HG03439 (cell line): ENCODE measurements around the gene GPR3.
"Not testable (repeated sequence)": the region's sequence is repeated elsewhere in the genome, so short reads cannot be mapped to it uniquely, and the experiment has no call there.

Source experiments
- ATAC-seq: cut with Tn5 transposase; IDR thresholded peaks from one replicate; pipeline ENCODE4 v1.9.1; 2021; ENCODE audit warnings: mild to moderate bottlenecking, moderate library complexity; ENCODE audit not compliant: unreplicated experiment

Gene GPR3

GRCh38 chr1:27377760-27378495 lies 14.5 kb upstream of the GPR3 start:
- ATAC-seq, result no peak

GRCh38 chr1:27379564-27380122 lies 12.8 kb upstream of the GPR3 start:
- no peak for ATAC-seq

- ATAC-seq, result no peak
Observed at GRCh38 chr1:27380224-27380623, 12.2 kb upstream of the GPR3 start.

- no peak for ATAC-seq
Observed at GRCh38 chr1:27380766-27381733, 11.4 kb upstream of the GPR3 start.

- ATAC-seq, result no peak
Observed at GRCh38 chr1:27381969-27382762, 10.3 kb upstream of the GPR3 start.

DNA sequence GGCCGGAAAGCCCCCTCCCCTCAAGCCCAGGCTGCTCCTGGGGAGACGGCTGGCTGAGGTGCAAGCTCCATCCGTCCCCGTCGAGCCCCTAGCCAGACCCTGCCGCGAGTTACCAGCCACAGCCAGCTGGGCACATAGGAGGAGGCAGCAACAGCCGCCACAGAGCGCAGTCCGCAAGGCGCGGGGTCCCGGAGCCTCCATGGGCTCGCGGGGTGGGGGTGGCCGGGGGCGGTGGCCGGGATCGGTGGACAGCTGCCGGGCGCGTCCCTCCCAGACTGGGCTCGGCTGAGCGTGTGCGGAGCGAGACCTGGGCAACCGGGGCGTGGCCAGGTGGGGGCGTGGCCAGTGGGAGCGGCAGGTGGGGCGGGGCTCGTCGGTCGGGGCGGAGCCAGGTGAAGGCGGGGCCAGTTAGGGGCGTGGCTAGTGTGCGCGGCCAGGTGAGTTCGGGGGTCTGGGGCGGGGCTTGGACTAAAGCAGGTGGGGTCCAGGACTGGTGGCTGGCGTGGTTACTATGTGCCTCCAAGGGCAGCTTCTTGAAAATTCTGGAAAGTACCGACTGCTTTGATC lies 9.3 kb upstream of the GPR3 start, which contains the start of gene CD164L2:
Gene CD164L2, minus strand, starts transcription at position 295 of the 567 bp plus-strand sequence. Its CDS starts 94 bp downstream, at position 201.
- no peak for ATAC-seq

GRCh38 chr1:27383661-27384060 lies 8.8 kb upstream of the GPR3 start:
- ATAC-seq, result no peak

GRCh38 chr1:27384797-27385196 lies 7.6 kb upstream of the GPR3 start:
- not testable (repeated sequence) for ATAC-seq

- no peak for ATAC-seq
Observed at GRCh38 chr1:27388337-27389005, 4.0 kb upstream of the GPR3 start.

DNA sequence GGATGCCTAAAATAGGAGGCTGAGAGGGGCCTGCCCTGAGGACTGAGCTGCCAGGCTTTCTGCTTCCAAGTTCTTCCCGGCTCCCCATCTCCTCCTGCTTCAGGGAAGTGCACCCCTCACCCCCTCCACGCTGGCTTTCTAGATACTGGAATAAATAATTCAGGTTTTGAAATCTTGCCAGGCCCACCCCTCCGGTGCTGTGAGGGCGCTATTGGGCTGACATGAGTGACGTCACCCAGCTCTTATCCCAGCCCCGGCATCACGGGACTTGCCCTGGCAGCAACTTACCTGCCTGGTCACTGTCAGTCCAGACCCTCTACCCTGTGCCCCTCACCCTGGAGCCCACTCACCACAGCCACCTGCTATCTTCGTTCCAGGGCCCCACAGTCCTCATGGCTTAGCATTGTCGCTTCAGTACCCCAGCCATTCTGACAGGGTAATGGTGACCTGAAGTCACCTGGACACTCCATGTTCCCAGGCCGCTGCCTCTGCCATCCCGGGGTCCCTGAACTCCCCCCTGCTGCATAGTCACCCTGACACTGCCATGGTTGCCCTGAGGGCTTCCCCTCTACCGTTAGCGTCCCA lies 819 bp upstream of the GPR3 start:
- ATAC-seq, result no peak

- ATAC-seq, result no peak
Observed at GRCh38 chr1:27392778-27393635, 585 bp downstream of the GPR3 start.

- no peak for ATAC-seq
Observed at GRCh38 chr1:27393641-27394281, 1.3 kb downstream of the GPR3 start.

- no peak for ATAC-seq
Observed at GRCh38 chr1:27394282-27394658, 1.8 kb downstream of the GPR3 start.

- no peak for ATAC-seq
Observed at GRCh38 chr1:27394925-27395324, 2.5 kb downstream of the GPR3 start.

GRCh38 chr1:27395441-27396195 lies 3.2 kb downstream of the GPR3 start:
- no peak for ATAC-seq

- ATAC-seq, result no peak
Observed at GRCh38 chr1:27397110-27397509, 4.7 kb downstream of the GPR3 start.

DNA sequence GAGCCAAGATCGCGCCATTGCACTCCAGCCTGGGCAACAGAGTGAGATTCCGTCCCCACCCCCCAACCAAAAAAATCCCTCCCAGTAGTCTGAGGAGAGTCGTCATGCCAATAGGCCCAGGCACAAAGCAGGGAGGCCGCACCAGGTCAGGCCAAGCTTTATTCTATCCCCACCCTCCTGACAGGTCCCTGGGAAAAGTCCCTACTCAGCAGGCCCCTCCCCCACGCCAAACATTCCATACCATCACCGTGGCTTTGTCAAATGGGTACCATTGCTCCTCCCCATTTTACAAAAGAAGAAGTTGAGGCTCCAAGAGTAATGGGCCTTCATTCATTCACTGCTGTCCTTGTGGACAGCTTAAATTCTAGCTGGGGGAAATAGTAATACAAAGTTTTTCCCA lies 5.3 kb downstream of the GPR3 start:
- no peak for ATAC-seq
